HepG2 (cell line): ENCODE results near the gene GADD45B. TPM values are rescaled to one million over a fixed set of nuclear protein-coding genes. Genes with fewer than 3 reads are reported as not detected.

Source experiments
- ATAC-seq: fragments of 200-7000 bp; cut with Tn5 transposase; 3 replicates; pipeline ENCODE4 v1.9.1; 2020; ENCODE audit warnings: mild to moderate bottlenecking, moderate library complexity
- BruUV-seq: library from RNA; stranded (reverse); fragments of 400-500 nt; replicated peaks from 2 replicates; lab custom pipeline; 2021; lab: Mats Ljungman, UMichigan
- CTCF ChIA-PET: fragments of 300-600 bp; formaldehyde crosslinking; extraction: SDS; loops from one replicate; lab custom pipeline; 2021; ENCODE audit warnings: low total read pairs, inconsistent platforms, low intra/inter-chr PET ratio; lab: Yijun Ruan, JAX
- POLR2A ChIA-PET: fragments of 350-600 bp; sonication (Branson Sonifier 250); formaldehyde crosslinking; loops from one replicate; lab custom pipeline; 2020; ENCODE audit warnings: antibody characterized with exemption, inconsistent platforms; lab: Yijun Ruan, JAX
- DNase-seq: peaks from one replicate; pipeline ENCODE4 v3.0.0-alpha.2; 2015; ENCODE audit warnings: low spot score
- FAIRE-seq: peaks from 3 replicates; lab custom pipeline; 2011; peaks lifted over from hg19 to GRCh38; lab: Jason Lieb, UNC
- H2AFZ ChIP-seq: one replicate; pipeline ENCODE4 v1.6.1; 2011; ENCODE audit warnings: low read length, inconsistent platforms
- H3K27ac ChIP-seq: fragments of 300-600 bp; 3 replicates; pipeline ENCODE4 v1.8.0; 2011; ENCODE audit warnings: mixed run types, mild to moderate bottlenecking, mixed read lengths, low read length, inconsistent platforms; ENCODE audit not compliant: insufficient read depth; ENCODE audit errors: extremely low read length
- H3K27me3 ChIP-seq, 2 experiments: fragments of 200-600 bp in 1 of 2; 2 replicates in 1 of 2; 3 replicates in 1 of 2; pipeline versions ENCODE4 v1.6.0 to v1.8.0; 2011; ENCODE audit warnings: low read length in 2 of 2, mild to moderate bottlenecking in 2 of 2, moderate library complexity in 2 of 2, inconsistent platforms in 1 of 2; ENCODE audit not compliant: insufficient read depth in 2 of 2, control insufficient read depth in 1 of 2
- H3K36me3 ChIP-seq, 2 experiments: fragments of 200-600 bp in 1 of 2; replicated peaks in 1 of 2; 2 replicates in 1 of 2; 3 replicates in 1 of 2; pipeline versions ENCODE4 v1.5.1 to v1.8.0; 2011; ENCODE audit warnings: low read length in 2 of 2, inconsistent platforms in 1 of 2; ENCODE audit not compliant: insufficient read depth in 2 of 2, control insufficient read depth in 1 of 2
- H3K4me1 ChIP-seq: 2 replicates; pipeline ENCODE4 v1.5.1; 2012; ENCODE audit warnings: low read length, inconsistent platforms; ENCODE audit not compliant: insufficient read depth
- H3K4me2 ChIP-seq: 2 replicates; pipeline ENCODE4 v1.6.0; 2011; ENCODE audit warnings: low read depth, low read length, inconsistent platforms
- H3K4me3 ChIP-seq, 3 experiments: fragments of 200-600 bp in 1 of 3; sonication (generic), shearing (Covaris generic) in 1 of 3; replicated peaks in 1 of 3; 2 replicates each; pipeline ENCODE4 v1.5.1; 2011 to 2016; ENCODE audit warnings: low read length in 3 of 3, inconsistent platforms in 2 of 3, low read depth in 2 of 3, mild to moderate bottlenecking in 2 of 3, control low read depth in 1 of 3, mixed read lengths in 1 of 3; ENCODE audit not compliant: insufficient read depth in 1 of 3
- H3K79me2 ChIP-seq: one replicate; pipeline ENCODE4 v1.6.1; 2011; ENCODE audit warnings: low read length, inconsistent platforms; ENCODE audit not compliant: insufficient read depth
- H3K9ac ChIP-seq: 2 replicates; pipeline ENCODE4 v1.6.0; 2011; ENCODE audit warnings: mild to moderate bottlenecking, low read depth, low read length, inconsistent platforms; ENCODE audit not compliant: insufficient read depth
- H3K9me3 ChIP-seq: 2 replicates; pipeline ENCODE4 v1.5.1; 2012; ENCODE audit warnings: mild to moderate bottlenecking, low read length
- H4K20me1 ChIP-seq: 2 replicates; pipeline ENCODE4 v1.6.0; 2011; ENCODE audit warnings: inconsistent platforms, mild to moderate bottlenecking, low read length, moderate library complexity; ENCODE audit not compliant: insufficient read depth
- GPN1 ChIP-seq: sonication (generic); formaldehyde crosslinking; IDR thresholded peaks from 2 replicates; pipeline ENCODE4 v1.5.1; 2020; ENCODE audit warnings: missing genetic modification reagents, borderline replicate concordance
- HHEX ChIP-seq: IDR thresholded peaks from 2 replicates; pipeline ENCODE4 v1.6.1; 2016; ENCODE audit warnings: control low read depth
- HMGXB3 ChIP-seq: sonication (generic); formaldehyde crosslinking; IDR thresholded peaks from 2 replicates; pipeline ENCODE4 v1.4.0; 2020; ENCODE audit warnings: missing genetic modification reagents, borderline replicate concordance
- HOXD1 ChIP-seq: sonication (generic); formaldehyde crosslinking; IDR thresholded peaks from 2 replicates; pipeline ENCODE4 v1.5.0; 2020; ENCODE audit warnings: missing genetic modification reagents
- IKZF4 ChIP-seq: sonication (generic); formaldehyde crosslinking; IDR thresholded peaks from 2 replicates; pipeline ENCODE4 v1.5.1; 2020; ENCODE audit warnings: borderline replicate concordance, mild to moderate bottlenecking, low read depth, missing genetic modification reagents; ENCODE audit errors: not compliant biosample characterization
- NR2F1 ChIP-seq, 2 experiments: fragments of 450-650 bp in 1 of 2; formaldehyde crosslinking in 1 of 2; IDR thresholded peaks; 2 replicates each; pipeline versions ENCODE4 v1.5.0 to v1.6.1; 2016 to 2020; ENCODE audit warnings: mild to moderate bottlenecking in 1 of 2, missing compliant biosample characterization in 1 of 2, missing genetic modification reagents in 1 of 2, moderate library complexity in 1 of 2
- SIX1 ChIP-seq: sonication (generic); formaldehyde crosslinking; IDR thresholded peaks from 2 replicates; pipeline ENCODE4 v1.4.0; 2020; ENCODE audit warnings: missing genetic modification reagents, borderline replicate concordance
- SMC3 ChIP-seq: IDR thresholded peaks from 2 replicates; pipeline ENCODE4 v1.6.1; 2011; ENCODE audit warnings: low read length, improper control_type of control experiment
- TEF ChIP-seq: sonication (generic); formaldehyde crosslinking; IDR thresholded peaks from 2 replicates; pipeline ENCODE4 v1.5.0; 2020; ENCODE audit warnings: missing genetic modification reagents
- ZNF547 ChIP-seq: sonication (generic); formaldehyde crosslinking; IDR thresholded peaks from 2 replicates; pipeline ENCODE4 v1.5.1; 2020; ENCODE audit warnings: mild to moderate bottlenecking, missing genetic modification reagents
- ZNF878 ChIP-seq: sonication (generic); formaldehyde crosslinking; IDR thresholded peaks from 2 replicates; pipeline ENCODE4 v1.8.1; 2023; ENCODE audit warnings: mild to moderate bottlenecking, missing genetic modification reagents, moderate library complexity
- ZSCAN9 ChIP-seq: IDR thresholded peaks from 2 replicates; pipeline ENCODE4 v1.6.1; 2016; ENCODE audit warnings: borderline replicate concordance
- WGBS: methylation state at CpG from one replicate; pipeline ENCODE4 v1.1.6; 2017; ENCODE audit warnings: low lambda C conversion rate; 5-methylcytosine and 5-hydroxymethylcytosine counted together
- in situ Hi-C: cut with HindIII; loops from 2 replicates; pipeline ENCODE4 v1.10.0; 2017; ENCODE audit warnings: low pct_unique_long_range_greater_than_20kb; ENCODE audit not compliant: extremely low pct_ligation_motif_present
- intact Hi-C: fragments of 100-400 bp; cut with micrococcal nuclease; formaldehyde crosslinking; loops from one replicate; pipeline ENCODE4 v1.10.0; 2022; ENCODE audit not compliant: unreplicated experiment
- polyA plus RNA-seq, 8 experiments: library from polyadenylated mRNA; depleted of rRNA in 3 of 8; stranded (reverse) in 7 of 8; unstranded in 1 of 8; fragments of >200 nt; fragmentation: Illumina TruSeq in 4 of 8; extraction: Trizol in 4 of 8; gene quantifications; 2 replicates each; pipeline versions ENCODE4 v1.2.1 to v1.2.3, GENCODE V29; 2011 to 2016; ENCODE audit warnings: low read depth in 4 of 8, missing spikeins in 1 of 8, mixed read lengths in 1 of 8; ENCODE audit not compliant: insufficient read depth in 1 of 8
- total RNA-seq, 5 experiments: library from RNA; depleted of rRNA; stranded (reverse); fragments of >200 nt; fragmentation: Illumina TruSeq; extraction: Trizol; gene quantifications; 2 replicates each; pipeline ENCODE4 v1.2.3, GENCODE V29; 2016; ENCODE audit warnings: low read depth in 1 of 5

GADD45B gene
- total and polyA plus RNA-seq, 2 of the 13 experiments (the other 11 are each of a cell fraction or from before 2014, with no cell fraction given): 4.6 to 34.1 TPM

GRCh38 chr19:2453431-2454025 lies 22.4 kb upstream of the GADD45B start:
- TF ChIP-seq ZNF878 (no peak), NR2F1 (CRISPR knock-in tag; IDR thresholded peaks at IDR 0.05) (no peak), ZSCAN9 (CRISPR knock-in tag) (no peak), GPN1 (CRISPR knock-in tag) (no peak), HHEX (CRISPR knock-in tag) (no peak), HMGXB3 (CRISPR knock-in tag) (no peak), SMC3 (no peak), TEF (no peak), ZNF547 (no peak), HOXD1 (CRISPR knock-in tag) (no peak), SIX1 (CRISPR knock-in tag) (no peak), IKZF4 (CRISPR knock-in tag) (no peak)
- TF ChIP-seq, all 625 proteins: peak for 0
- no peaks in the 10 kb centered on the region for H3K27me3 ChIP-seq
- FAIRE-seq (no peak), ATAC-seq (no peak), DNase-seq (no peak)
- peaks cover 61% of the 10 kb centered on the region for H3K79me2 ChIP-seq
- no peak overlapping the region for H3K9ac ChIP-seq
- H2AFZ ChIP-seq: no peak overlapping the region
- H3K4me2 ChIP-seq: no peak overlapping the region
- 94% methylated on average over 3 of the region's 19 CpGs for WGBS
- no peaks in the 10 kb centered on the region for H3K9me3 ChIP-seq
- H3K4me1 ChIP-seq: peaks cover 32% of the 10 kb centered on the region
- intact Hi-C loops (no loop called here), in situ Hi-C loops (no loop called here)
- H3K4me3 ChIP-seq: no peak overlapping the region
- ChIA-PET POLR2A (no interaction called here), CTCF (no interaction called here)
- peaks cover 2 to 18% of the 10 kb centered on the region in 2 experiments; a peak in 1 of 5 replicates for H3K36me3 ChIP-seq
- peak overlapping the region; percentile 3 for H3K27ac ChIP-seq
- no TSS peak for BruUV-seq
- H4K20me1 ChIP-seq: 0 out of 2 replicates have a peak, but pooled peaks cover 9% of the 10 kb centered on the region
